ENCODE measurements around the gene HSD17B1. TPM values are rescaled to one million over a fixed set of nuclear protein-coding genes. Genes with fewer than 3 reads are reported as not detected.

HSD17B1 gene
- total and polyA plus RNA-seq, 2 experiments from 2014 or later: 2.3 to 3.0 TPM

DNA sequence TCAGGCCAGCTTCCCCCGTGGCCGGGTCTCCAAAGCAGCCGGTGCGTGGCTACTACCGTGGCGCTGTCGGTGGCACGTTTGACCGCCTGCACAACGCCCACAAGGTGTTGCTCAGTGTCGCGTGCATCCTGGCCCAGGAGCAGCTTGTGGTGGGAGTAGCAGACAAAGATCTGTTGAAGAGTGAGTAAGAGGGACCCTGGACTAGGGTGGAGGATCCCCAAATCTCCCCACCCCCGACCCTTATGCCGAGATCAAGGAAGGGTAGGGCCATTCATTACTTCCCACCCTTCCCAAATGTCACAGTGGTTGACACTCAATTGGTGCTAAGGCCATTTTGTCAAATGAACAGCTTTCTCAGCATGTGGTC lies 10.4 kb downstream of the HSD17B1 start:
- in situ Hi-C loops (cut with MboI): no loop called here
- peak overlapping the region; percentile 92 for H3K4me3 ChIP-seq
- H3K27me3 ChIP-seq (replicated peaks; ENCODE audit: insufficient read depth): no peaks in the 10 kb centered on the region
- peak overlapping the region; percentile 86 for H3K27ac ChIP-seq
- peaks cover 46% of the 10 kb centered on the region for H3K79me2 ChIP-seq (ENCODE audit: insufficient read depth)
- H3K9me3 ChIP-seq (ENCODE audit: low read depth): no peaks in the 10 kb centered on the region
- H4K20me1 ChIP-seq (ENCODE audit: insufficient read depth): no peaks in the 10 kb centered on the region
- peak overlapping the region; percentile 91 for H3K4me2 ChIP-seq (ENCODE audit: unreplicated experiment)
- H3K9me2 ChIP-seq (ENCODE audit: insufficient read depth): no peaks in the 10 kb centered on the region
- 66 to 68% methylated on average over 14 of the region's 14 CpGs for WGBS, 2 experiments (ENCODE audit: low coverage in 1 of 2, low lambda C conversion rate in 2 of 2, missing lambda C conversion rate in 2 of 2)
- DNase-seq: no peak
- TF ChIP-seq EZH2phosphoT487 (IDR thresholded peaks at IDR 0.05; ENCODE audit: insufficient read depth, low read depth) (no peak), EZH2 (IDR thresholded peaks at IDR 0.05; ENCODE audit: insufficient read depth, poor library complexity, severe bottlenecking) (no peak)
- peak overlapping the region; percentile 93 for H3K9ac ChIP-seq
- peaks cover 12% of the 10 kb centered on the region; the same call in 1 of the 2 replicates for H3F3A ChIP-seq (ENCODE audit: insufficient read depth)
- peaks cover 6% of the 10 kb centered on the region; the same call in 1 of the 2 replicates for H3K36me3 ChIP-seq (ENCODE audit: low read depth)
- H2AFZ ChIP-seq: 0 out of 2 replicates have a peak overlapping the region, but pooled peaks have one; percentile 92
- H3K4me1 ChIP-seq (ENCODE audit: insufficient read depth): peaks cover 20% of the 10 kb centered on the region

GRCh38 chr17:42563543-42563942 lies 10.8 kb downstream of the HSD17B1 start:
- Histone ChIP-seq H4K20me1 (ENCODE audit: insufficient read depth) (no peaks in the 10 kb centered on the region), H3K27ac (no peak overlapping the region), H3K4me2 (ENCODE audit: unreplicated experiment) (peak overlapping the region; percentile 91), H3F3A (ENCODE audit: insufficient read depth) (peaks cover 12% of the 10 kb centered on the region; the same call in 1 of the 2 replicates), H3K4me1 (ENCODE audit: insufficient read depth) (peaks cover 20% of the 10 kb centered on the region), H3K9ac (peak overlapping the region; percentile 93), H3K36me3 (ENCODE audit: low read depth) (peaks cover 6% of the 10 kb centered on the region; the same call in 1 of the 2 replicates), H2AFZ (no peak overlapping the region), H3K9me2 (ENCODE audit: insufficient read depth) (no peaks in the 10 kb centered on the region), H3K79me2 (ENCODE audit: insufficient read depth) (peaks cover 50% of the 10 kb centered on the region), H3K4me3 (peak overlapping the region; percentile 92), H3K27me3 (replicated peaks; ENCODE audit: insufficient read depth) (no peaks in the 10 kb centered on the region), H3K9me3 (ENCODE audit: low read depth) (no peaks in the 10 kb centered on the region)
- DNase-seq: peak; percentile 40
- in situ Hi-C loops (cut with MboI): no loop called here
- 11 to 18% methylated on average over 1 of the region's 1 CpG for WGBS, 2 experiments (ENCODE audit: low coverage in 1 of 2, low lambda C conversion rate in 2 of 2, missing lambda C conversion rate in 2 of 2)
- TF ChIP-seq EZH2 (IDR thresholded peaks at IDR 0.05; ENCODE audit: insufficient read depth, poor library complexity, severe bottlenecking) (no peak), EZH2phosphoT487 (IDR thresholded peaks at IDR 0.05; ENCODE audit: insufficient read depth, low read depth) (no peak)

- Histone ChIP-seq H3K79me2 (ENCODE audit: insufficient read depth) (peaks cover 55% of the 10 kb centered on the region), H3K36me3 (ENCODE audit: low read depth) (peaks cover 6% of the 10 kb centered on the region; the same call in 1 of the 2 replicates), H3K4me3 (0 out of 2 replicates have a peak overlapping the region, but pooled peaks have one; percentile 92), H3K4me2 (ENCODE audit: unreplicated experiment) (peak overlapping the region; percentile 91), H3K9me3 (ENCODE audit: low read depth) (no peaks in the 10 kb centered on the region), H4K20me1 (ENCODE audit: insufficient read depth) (no peaks in the 10 kb centered on the region), H3K27me3 (replicated peaks; ENCODE audit: insufficient read depth) (no peaks in the 10 kb centered on the region), H3K27ac (no peak overlapping the region), H2AFZ (no peak overlapping the region), H3K9me2 (ENCODE audit: insufficient read depth) (no peaks in the 10 kb centered on the region), H3K4me1 (ENCODE audit: insufficient read depth) (peaks cover 20% of the 10 kb centered on the region), H3K9ac (peak overlapping the region; percentile 93), H3F3A (ENCODE audit: insufficient read depth) (peaks cover 12% of the 10 kb centered on the region; the same call in 1 of the 2 replicates)
- 78 to 84% methylated on average over 8 to 9 of the region's 9 CpGs for WGBS, 2 experiments (ENCODE audit: low coverage in 1 of 2, low lambda C conversion rate in 2 of 2, missing lambda C conversion rate in 2 of 2)
- in situ Hi-C loops (cut with MboI): no loop called here
- no peak for DNase-seq
- TF ChIP-seq EZH2 (IDR thresholded peaks at IDR 0.05; ENCODE audit: insufficient read depth, poor library complexity, severe bottlenecking) (no peak), EZH2phosphoT487 (IDR thresholded peaks at IDR 0.05; ENCODE audit: insufficient read depth, low read depth) (no peak)
Observed at GRCh38 chr17:42563950-42564349, 11.2 kb downstream of the HSD17B1 start.

DNA sequence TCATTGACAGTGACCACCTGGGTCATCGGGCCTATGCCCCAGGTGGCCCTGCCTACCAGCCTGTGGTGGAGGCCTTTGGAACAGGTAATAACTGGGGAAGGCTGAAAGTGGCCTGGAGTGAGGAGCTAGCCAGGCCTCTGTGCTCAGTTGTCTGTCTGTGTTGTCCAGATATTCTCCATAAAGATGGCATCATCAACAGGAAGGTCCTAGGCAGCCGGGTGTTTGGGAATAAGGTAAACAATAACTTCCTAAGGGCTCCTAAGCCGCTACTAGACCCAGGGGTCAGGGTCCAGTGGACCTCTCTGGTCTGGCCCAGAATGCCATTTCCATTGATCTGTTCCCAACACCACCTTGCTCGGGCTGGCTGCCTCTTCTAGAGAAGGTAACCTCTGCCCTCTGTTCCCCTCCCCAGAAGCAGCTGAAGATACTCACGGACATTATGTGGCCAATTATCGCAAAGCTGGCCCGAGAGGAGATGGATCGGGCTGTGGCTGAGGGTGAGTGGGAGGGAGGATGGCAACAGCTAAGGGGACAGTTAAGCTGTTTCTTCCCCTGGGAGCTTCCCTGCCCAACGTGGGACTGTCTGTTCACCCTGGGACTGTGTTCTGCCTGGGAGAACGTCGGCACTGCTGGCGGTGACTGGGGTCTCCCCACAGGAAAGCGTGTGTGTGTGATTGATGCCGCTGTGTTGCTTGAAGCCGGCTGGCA lies 12.2 kb downstream of the HSD17B1 start:
- H3K27ac ChIP-seq: no peak overlapping the region
- TF ChIP-seq EZH2 (IDR thresholded peaks at IDR 0.05; ENCODE audit: insufficient read depth, poor library complexity, severe bottlenecking) (no peak), EZH2phosphoT487 (IDR thresholded peaks at IDR 0.05; ENCODE audit: insufficient read depth, low read depth) (no peak)
- H2AFZ ChIP-seq: no peak overlapping the region
- H3K9me3 ChIP-seq (ENCODE audit: low read depth): no peaks in the 10 kb centered on the region
- no peak overlapping the region for H3K4me3 ChIP-seq
- H3K4me2 ChIP-seq (ENCODE audit: unreplicated experiment): no peak overlapping the region
- H3K27me3 ChIP-seq (replicated peaks; ENCODE audit: insufficient read depth): no peaks in the 10 kb centered on the region
- H3K79me2 ChIP-seq (ENCODE audit: insufficient read depth): peaks cover 65% of the 10 kb centered on the region
- H3F3A ChIP-seq (ENCODE audit: insufficient read depth): peaks cover 12% of the 10 kb centered on the region; the same call in 1 of the 2 replicates
- in situ Hi-C loops (cut with MboI): no loop called here
- no peak overlapping the region for H3K9ac ChIP-seq
- no peaks in the 10 kb centered on the region for H3K9me2 ChIP-seq (ENCODE audit: insufficient read depth)
- WGBS, 2 experiments (ENCODE audit: low coverage in 1 of 2, low lambda C conversion rate in 2 of 2, missing lambda C conversion rate in 2 of 2): 87 to 90% methylated on average over 15 of the region's 15 CpGs
- peaks cover 6% of the 10 kb centered on the region; the same call in 1 of the 2 replicates for H3K36me3 ChIP-seq (ENCODE audit: low read depth)
- H3K4me1 ChIP-seq (ENCODE audit: insufficient read depth): peaks cover 20% of the 10 kb centered on the region
- DNase-seq: no peak
- H4K20me1 ChIP-seq (ENCODE audit: insufficient read depth): no peaks in the 10 kb centered on the region
